ENCODE measurements around the gene PAK4. TPM values are rescaled to one million over a fixed set of nuclear protein-coding genes. Genes with fewer than 3 reads are reported as not detected.

Gene PAK4
- total and polyA plus RNA-seq, 9 of the 15 experiments (the other 6 are each of a cell fraction or from before 2014, with no cell fraction given), result 0.21 to 33.5 (median 5.8) TPM

DNA sequence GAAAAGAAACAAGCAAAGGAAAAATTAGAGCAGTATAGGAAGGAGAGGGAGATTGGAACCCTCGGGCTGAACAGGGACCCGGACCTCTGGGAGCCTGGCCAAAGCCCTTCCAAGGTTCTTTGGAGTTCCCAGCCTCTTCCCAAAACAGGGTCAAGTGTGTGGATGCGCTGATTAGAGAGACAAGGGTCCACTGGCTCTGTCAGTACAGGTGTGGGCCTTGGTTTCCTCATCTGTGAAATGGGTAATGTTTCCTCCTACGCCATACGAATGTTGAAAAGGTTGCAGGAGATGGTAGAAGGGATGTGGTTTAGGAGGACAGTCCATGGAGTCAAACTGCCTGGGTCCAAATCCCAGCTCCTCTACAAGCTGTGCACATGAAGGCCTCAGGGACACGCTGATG is 80.5 kb downstream of the PAK4 start:
- peak; percentile 62 for TF ChIP-seq BCOR (IDR thresholded peaks at IDR 0.05)
- peak in 1 of 2 experiments; percentile 30; a peak in 2 of 4 replicates for TF ChIP-seq KDM1A (IDR thresholded peaks at IDR 0.05)
- TF ChIP-seq WHSC1 (IDR thresholded peaks at IDR 0.05; ENCODE audit: low read length), result no peak
- TF ChIP-seq MGA (IDR thresholded peaks at IDR 0.05), result no peak
- TF ChIP-seq RBM25 (IDR thresholded peaks at IDR 0.05; ENCODE audit: low read depth, low read length, severe bottlenecking), result peak; percentile 67
- no peak for TF ChIP-seq MYBL2 (IDR thresholded peaks at IDR 0.05; ENCODE audit: low read depth)
- no peak for TF ChIP-seq MYBL2 (CRISPR knock-in tag; IDR thresholded peaks at IDR 0.05; ENCODE audit: borderline replicate concordance)
- Histone ChIP-seq H3K9me3 (replicated peaks; ENCODE audit: control insufficient read depth, insufficient read depth, low read depth, low read length) (no peaks in the 10 kb centered on the region), H4K20me1 (replicated peaks; ENCODE audit: control insufficient read depth, insufficient read depth, low read length) (no peaks in the 10 kb centered on the region; the same call in 1 of the 2 replicates), H3K9me1 (ENCODE audit: control insufficient read depth, insufficient read depth, low read length) (no peaks in the 10 kb centered on the region), H3K4me1 (replicated peaks in 1 of 2; ENCODE audit: control insufficient read depth in 2 of 2, insufficient read depth in 2 of 2, low read length in 2 of 2) (peaks cover 24 to 39% of the 10 kb centered on the region in 2 experiments), H2AFZ (ENCODE audit: low read depth, low read length) (no peak overlapping the region), H3K79me2 (ENCODE audit: control insufficient read depth, insufficient read depth, low read length) (no peaks in the 10 kb centered on the region), H3K36me3 (ENCODE audit: control insufficient read depth, insufficient read depth, low read length) (no peaks in the 10 kb centered on the region), H3K9ac (ENCODE audit: insufficient read depth in 1 of 2, low read depth in 2 of 2, low read length in 2 of 2) (no peak overlapping the region), H3K4me2 (ENCODE audit: insufficient read depth, low read length) (no peak overlapping the region), H3K4me3 (no peak overlapping the region), H3K27ac (ENCODE audit: extremely low read depth, low read depth, low read length) (no peak overlapping the region), H3K27me3 (ENCODE audit: control insufficient read depth in 2 of 2, insufficient read depth in 2 of 2, low read length in 2 of 2) (no peaks in the 10 kb centered on the region)
- CTCF ChIA-PET (ENCODE audit: low intra/inter-chr PET ratio), result no interaction called here
- POLR2A ChIA-PET, result interaction anchor here (0.5 to 1.3 kb wide), 3 partner anchors 11 to 105 kb away, joined by 3 to 5 read pairs (median 3); no protein-coding TSS in a partner anchor
- FAIRE-seq (no peak), DNase-seq (ENCODE audit: extremely low read depth in 1 of 4, low spot score in 3 of 4) (no peak), ATAC-seq (no peak)
- in situ Hi-C loops (cut with MboI) (no loop called here), intact Hi-C loops (cut with micrococcal nuclease) (loop anchor here (5.0 kb wide), 1 partner anchor 84 kb away; no protein-coding TSS in a partner anchor)
- BruUV-seq (replicated peaks), result no TSS peak
- 75% methylated on average over 5 of the region's 6 CpGs for WGBS (ENCODE audit: insufficient coverage, low coverage, missing lambda C conversion rate)
